GM12878 (cell line): Measurements from ENCODE around the gene DCAF4. TPM values are rescaled to one million over a fixed set of nuclear protein-coding genes. Genes with fewer than 3 reads are reported as not detected.

Experiments
- ATAC-seq: fragments of 200-7000 bp; cut with Tn5 transposase; 3 replicates; pipeline ENCODE4 v1.9.1; 2020; ENCODE audit warnings: mild to moderate bottlenecking, moderate library complexity
- BruUV-seq: library from RNA; stranded (reverse); fragments of 400-500 nt; replicated peaks from 2 replicates; lab custom pipeline; 2021; lab: Mats Ljungman, UMichigan
- CTCF ChIA-PET: fragments of 300-600 bp; sonication (Branson Sonifier 250); formaldehyde crosslinking; extraction: SDS; loops from one replicate; lab custom pipeline; 2021; ENCODE audit warnings: inconsistent platforms; lab: Yijun Ruan, JAX
- POLR2A ChIA-PET: fragments of 350-600 bp; formaldehyde crosslinking; extraction: SDS; loops from one replicate; lab custom pipeline; 2021; ENCODE audit warnings: inconsistent platforms; lab: Charles Lee
- RAD21 ChIA-PET: fragments of 300-600 bp; sonication (Branson Sonifier 250); formaldehyde crosslinking; loops from one replicate; lab custom pipeline; 2023; ENCODE audit warnings: antibody characterized with exemption; ENCODE audit not compliant: unreplicated experiment; lab: Charles Lee
- SMC1A ChIA-PET: fragments of 300-600 bp; sonication (Branson Sonifier 250); formaldehyde crosslinking; loops from one replicate; lab custom pipeline; 2023; ENCODE audit not compliant: unreplicated experiment, uncharacterized antibody; lab: Charles Lee
- DNase-seq: peaks from one replicate; pipeline ENCODE4 v3.0.0-alpha.2; 2011; ENCODE audit warnings: low read depth, low spot score
- FAIRE-seq: peaks from 3 replicates; lab custom pipeline; 2011; peaks lifted over from hg19 to GRCh38; lab: Jason Lieb, UNC
- H2AFZ ChIP-seq: 2 replicates; pipeline ENCODE4 v1.6.0; 2011; ENCODE audit warnings: low read depth, low read length, control low read depth; ENCODE audit not compliant: control insufficient read depth
- H3K27ac ChIP-seq: 2 replicates; pipeline ENCODE4 v1.5.1; 2011; ENCODE audit warnings: control low read depth; ENCODE audit not compliant: control insufficient read depth, insufficient read depth
- H3K27me3 ChIP-seq, 2 experiments: replicated peaks in 1 of 2; 2 replicates each; pipeline versions ENCODE4 v1.6.0 to v1.6.1; 2011; ENCODE audit warnings: low read length in 1 of 2; ENCODE audit not compliant: control insufficient read depth in 2 of 2, insufficient read depth in 2 of 2
- H3K36me3 ChIP-seq, 2 experiments: 2 replicates each; pipeline ENCODE4 v1.5.1; 2011; ENCODE audit warnings: low read length in 1 of 2; ENCODE audit not compliant: control insufficient read depth in 2 of 2, insufficient read depth in 2 of 2
- H3K4me1 ChIP-seq: 2 replicates; pipeline ENCODE4 v1.6.1; 2011; ENCODE audit warnings: mild to moderate bottlenecking, low read length, moderate library complexity, mixed read lengths; ENCODE audit not compliant: control insufficient read depth, insufficient read depth
- H3K4me2 ChIP-seq: 2 replicates; pipeline ENCODE4 v1.6.0; 2011; ENCODE audit warnings: control low read depth; ENCODE audit not compliant: control insufficient read depth, insufficient read depth
- H3K4me3 ChIP-seq: fragments of 200-600 bp; sonication (generic); 2 replicates; pipeline ENCODE4 v1.5.1; 2016
- H3K79me2 ChIP-seq: 2 replicates; pipeline ENCODE4 v1.6.0; 2011; ENCODE audit warnings: low read length; ENCODE audit not compliant: control insufficient read depth, insufficient read depth
- H3K9ac ChIP-seq: 2 replicates; pipeline ENCODE4 v1.8.0; 2011; ENCODE audit warnings: low read length, control low read depth, mixed read lengths; ENCODE audit not compliant: control insufficient read depth, insufficient read depth
- H3K9me3 ChIP-seq: replicated peaks from 3 replicates; pipeline ENCODE4 v1.5.1; 2011; ENCODE audit warnings: mild to moderate bottlenecking, low read length; ENCODE audit not compliant: control insufficient read depth, insufficient read depth
- H4K20me1 ChIP-seq: 2 replicates; pipeline ENCODE4 v1.6.0; 2011; ENCODE audit not compliant: control insufficient read depth, insufficient read depth
- BHLHE40 ChIP-seq, 2 experiments: fragments of 450-650 bp in 1 of 2; IDR thresholded peaks; 2 replicates each; pipeline ENCODE4 v1.6.1; 2011 to 2017; ENCODE audit warnings: low read depth in 2 of 2, borderline replicate concordance in 1 of 2, improper control_type of control experiment in 1 of 2, low read length in 1 of 2, mild to moderate bottlenecking in 1 of 2
- EED ChIP-seq: sonication (generic); IDR thresholded peaks from 2 replicates; pipeline ENCODE4 v1.6.1; 2016; ENCODE audit warnings: antibody characterized with exemption, low read depth
- EGR1 ChIP-seq, 2 experiments: IDR thresholded peaks; 1 replicate in 1 of 2; 2 replicates in 1 of 2; pipeline ENCODE4 v1.6.1; 2011 to 2012; ENCODE audit warnings: low read depth in 2 of 2, low read length in 2 of 2, borderline replicate concordance in 1 of 2, mild to moderate bottlenecking in 1 of 2, moderate library complexity in 1 of 2
- LARP7 ChIP-seq: fragments of 450-650 bp; IDR thresholded peaks from 2 replicates; pipeline ENCODE4 v1.6.1; 2017; ENCODE audit warnings: mild to moderate bottlenecking
- PAX8 ChIP-seq: fragments of 450-650 bp; IDR thresholded peaks from 2 replicates; pipeline ENCODE4 v1.6.1; 2017; ENCODE audit warnings: mild to moderate bottlenecking, moderate library complexity
- RAD51 ChIP-seq: fragments of 450-650 bp; IDR thresholded peaks from 2 replicates; pipeline ENCODE4 v1.6.1; 2016; ENCODE audit warnings: moderate library complexity, mild to moderate bottlenecking, inconsistent platforms
- RB1 ChIP-seq: fragments of 450-650 bp; formaldehyde crosslinking; IDR thresholded peaks from 2 replicates; pipeline ENCODE4 v1.6.1; 2017; ENCODE audit warnings: mild to moderate bottlenecking, borderline replicate concordance
- SREBF1 ChIP-seq: IDR thresholded peaks from 2 replicates; pipeline ENCODE4 v1.6.1; 2012; ENCODE audit warnings: mild to moderate bottlenecking, low read length
- YBX1 ChIP-seq: fragments of 450-650 bp; IDR thresholded peaks from 2 replicates; pipeline ENCODE4 v1.6.1; 2016; ENCODE audit warnings: antibody characterized with exemption
- WGBS: methylation state at CpG from one replicate; pipeline ENCODE4 v1.1.6; 2016; ENCODE audit warnings: low lambda C conversion rate; ENCODE audit not compliant: insufficient replicate concordance, insufficient coverage; ENCODE audit errors: missing lambda C conversion rate; 5-methylcytosine and 5-hydroxymethylcytosine counted together
- in situ Hi-C: fragments of 300-500 bp; cut with MboI; formaldehyde crosslinking; loops from 9 replicates; pipeline ENCODE4 v1.14.3; 2018; ENCODE audit warnings: mixed read lengths
- intact Hi-C: fragments of 100-400 bp; cut with micrococcal nuclease; formaldehyde crosslinking; loops from one replicate; pipeline ENCODE4 v1.14.2; 2022; ENCODE audit not compliant: unreplicated experiment
- polyA plus RNA-seq, 11 experiments: library from polyadenylated mRNA; depleted of rRNA in 4 of 11; unstranded in 6 of 11; stranded (reverse) in 5 of 11; fragments of >200 nt; fragmentation: Nextera tagmentation in 4 of 11; fragmentation: Illumina TruSeq in 1 of 11; extraction: Ambion mirVana in 4 of 11; extraction: Trizol in 1 of 11; gene quantifications; 1 replicate in 1 of 11; 2 replicates in 10 of 11; pipeline versions ENCODE4 v1.2.1 to v1.2.3, GENCODE V29; 2011 to 2016; ENCODE audit warnings: inconsistent platforms in 2 of 11, missing spikeins in 2 of 11, low read depth in 1 of 11
- total RNA-seq, 4 experiments: library from RNA; depleted of rRNA in 3 of 4; stranded (reverse); fragments of >200 nt in 3 of 4; fragmentation: Illumina TruSeq in 1 of 4; extraction: Trizol in 1 of 4; gene quantifications; 2 replicates each; pipeline versions ENCODE4 v1.2.1 to v1.2.3, GENCODE V29; 2013 to 2021
- TF ChIP-seq, protein P1 (sequence below): IDR thresholded peaks from 2 replicates; pipeline ENCODE4 v1.6.1; 2012; ENCODE audit warnings: low read depth, low read length, improper control_type of control experiment
- TF ChIP-seq, protein P2 (sequence below): fragments of 450-650 bp; IDR thresholded peaks from 2 replicates; pipeline ENCODE4 v1.6.1; 2017; ENCODE audit warnings: mild to moderate bottlenecking, moderate library complexity
- TF ChIP-seq, protein P3 (sequence below): IDR thresholded peaks from 2 replicates; pipeline ENCODE4 v1.6.1; 2012; ENCODE audit warnings: low read length, inconsistent platforms
- TF ChIP-seq, protein P4 (sequence below): fragments of 450-650 bp; conservative IDR thresholded peaks from 2 replicates; pipeline ENCODE4 v1.6.1; 2017; ENCODE audit warnings: mild to moderate bottlenecking, moderate library complexity

Gene DCAF4
- total and polyA plus RNA-seq, 10 of the 15 experiments (the other 5 are each of a cell fraction or from before 2014, with no cell fraction given): 2.6 to 51.1 (median 21.0) TPM

DNA sequence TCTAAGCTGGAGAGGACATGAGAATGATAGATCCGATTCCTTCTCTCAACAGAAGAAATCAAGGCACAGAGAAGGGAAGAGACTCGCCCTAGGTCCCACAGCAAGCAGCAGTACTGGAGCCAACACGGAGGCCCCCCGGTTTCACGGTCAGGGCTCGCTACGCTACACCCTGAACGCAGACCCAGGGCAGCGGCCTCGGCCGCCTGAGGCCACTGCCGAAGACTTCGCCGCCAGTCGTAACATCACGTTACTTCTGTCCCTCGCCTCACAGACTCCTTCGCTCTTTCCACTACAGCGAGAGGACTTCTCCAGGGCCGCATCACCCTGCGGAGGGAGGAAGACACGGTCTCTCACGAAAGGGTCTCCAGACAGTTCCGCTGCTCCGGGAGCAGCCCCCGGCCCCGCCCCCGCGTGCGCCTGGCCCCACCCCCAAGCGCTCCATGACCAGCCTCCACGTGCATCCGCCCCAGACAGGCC lies 411 bp upstream of the DCAF4 start:
- SMC1A ChIA-PET: interaction anchor here (1.0 to 1.3 kb wide), 2 partner anchors 23 to 412 kb away, joined by 5 to 9 read pairs; no protein-coding TSS in a partner anchor
- TF ChIP-seq RB1 (no peak), EED (no peak), EGR1 (IDR thresholded peaks at IDR 0.05; ENCODE audit: borderline replicate concordance in 1 of 2, low read depth in 2 of 2, low read length in 2 of 2) (peak in 1 of 2 experiments; percentile 61; a peak in 2 of 3 replicates), BHLHE40 (IDR thresholded peaks at IDR 0.05; ENCODE audit: borderline replicate concordance in 1 of 2, low read depth in 2 of 2, low read length in 1 of 2) (no peak; a peak in 1 of 4 replicates), LARP7 (no peak), PAX8 (no peak), RAD51 (no peak), YBX1 (no peak), SREBF1 (no peak)
- TF ChIP-seq, protein P1, sequence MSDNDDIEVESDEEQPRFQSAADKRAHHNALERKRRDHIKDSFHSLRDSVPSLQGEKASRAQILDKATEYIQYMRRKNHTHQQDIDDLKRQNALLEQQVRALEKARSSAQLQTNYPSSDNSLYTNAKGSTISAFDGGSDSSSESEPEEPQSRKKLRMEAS: no peak
- TF ChIP-seq, protein P2, sequence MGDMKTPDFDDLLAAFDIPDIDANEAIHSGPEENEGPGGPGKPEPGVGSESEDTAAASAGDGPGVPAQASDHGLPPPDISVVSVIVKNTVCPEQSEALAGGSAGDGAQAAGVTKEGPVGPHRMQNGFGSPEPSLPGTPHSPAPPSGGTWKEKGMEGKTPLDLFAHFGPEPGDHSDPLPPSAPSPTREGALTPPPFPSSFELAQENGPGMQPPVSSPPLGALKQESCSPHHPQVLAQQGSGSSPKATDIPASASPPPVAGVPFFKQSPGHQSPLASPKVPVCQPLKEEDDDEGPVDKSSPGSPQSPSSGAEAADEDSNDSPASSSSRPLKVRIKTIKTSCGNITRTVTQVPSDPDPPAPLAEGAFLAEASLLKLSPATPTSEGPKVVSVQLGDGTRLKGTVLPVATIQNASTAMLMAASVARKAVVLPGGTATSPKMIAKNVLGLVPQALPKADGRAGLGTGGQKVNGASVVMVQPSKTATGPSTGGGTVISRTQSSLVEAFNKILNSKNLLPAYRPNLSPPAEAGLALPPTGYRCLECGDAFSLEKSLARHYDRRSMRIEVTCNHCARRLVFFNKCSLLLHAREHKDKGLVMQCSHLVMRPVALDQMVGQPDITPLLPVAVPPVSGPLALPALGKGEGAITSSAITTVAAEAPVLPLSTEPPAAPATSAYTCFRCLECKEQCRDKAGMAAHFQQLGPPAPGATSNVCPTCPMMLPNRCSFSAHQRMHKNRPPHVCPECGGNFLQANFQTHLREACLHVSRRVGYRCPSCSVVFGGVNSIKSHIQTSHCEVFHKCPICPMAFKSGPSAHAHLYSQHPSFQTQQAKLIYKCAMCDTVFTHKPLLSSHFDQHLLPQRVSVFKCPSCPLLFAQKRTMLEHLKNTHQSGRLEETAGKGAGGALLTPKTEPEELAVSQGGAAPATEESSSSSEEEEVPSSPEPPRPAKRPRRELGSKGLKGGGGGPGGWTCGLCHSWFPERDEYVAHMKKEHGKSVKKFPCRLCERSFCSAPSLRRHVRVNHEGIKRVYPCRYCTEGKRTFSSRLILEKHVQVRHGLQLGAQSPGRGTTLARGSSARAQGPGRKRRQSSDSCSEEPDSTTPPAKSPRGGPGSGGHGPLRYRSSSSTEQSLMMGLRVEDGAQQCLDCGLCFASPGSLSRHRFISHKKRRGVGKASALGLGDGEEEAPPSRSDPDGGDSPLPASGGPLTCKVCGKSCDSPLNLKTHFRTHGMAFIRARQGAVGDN: peak; percentile 45; the same call in 1 of the 2 replicates
- TF ChIP-seq, protein P3, sequence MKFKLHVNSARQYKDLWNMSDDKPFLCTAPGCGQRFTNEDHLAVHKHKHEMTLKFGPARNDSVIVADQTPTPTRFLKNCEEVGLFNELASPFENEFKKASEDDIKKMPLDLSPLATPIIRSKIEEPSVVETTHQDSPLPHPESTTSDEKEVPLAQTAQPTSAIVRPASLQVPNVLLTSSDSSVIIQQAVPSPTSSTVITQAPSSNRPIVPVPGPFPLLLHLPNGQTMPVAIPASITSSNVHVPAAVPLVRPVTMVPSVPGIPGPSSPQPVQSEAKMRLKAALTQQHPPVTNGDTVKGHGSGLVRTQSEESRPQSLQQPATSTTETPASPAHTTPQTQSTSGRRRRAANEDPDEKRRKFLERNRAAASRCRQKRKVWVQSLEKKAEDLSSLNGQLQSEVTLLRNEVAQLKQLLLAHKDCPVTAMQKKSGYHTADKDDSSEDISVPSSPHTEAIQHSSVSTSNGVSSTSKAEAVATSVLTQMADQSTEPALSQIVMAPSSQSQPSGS: no peak
- TF ChIP-seq, protein P4, sequence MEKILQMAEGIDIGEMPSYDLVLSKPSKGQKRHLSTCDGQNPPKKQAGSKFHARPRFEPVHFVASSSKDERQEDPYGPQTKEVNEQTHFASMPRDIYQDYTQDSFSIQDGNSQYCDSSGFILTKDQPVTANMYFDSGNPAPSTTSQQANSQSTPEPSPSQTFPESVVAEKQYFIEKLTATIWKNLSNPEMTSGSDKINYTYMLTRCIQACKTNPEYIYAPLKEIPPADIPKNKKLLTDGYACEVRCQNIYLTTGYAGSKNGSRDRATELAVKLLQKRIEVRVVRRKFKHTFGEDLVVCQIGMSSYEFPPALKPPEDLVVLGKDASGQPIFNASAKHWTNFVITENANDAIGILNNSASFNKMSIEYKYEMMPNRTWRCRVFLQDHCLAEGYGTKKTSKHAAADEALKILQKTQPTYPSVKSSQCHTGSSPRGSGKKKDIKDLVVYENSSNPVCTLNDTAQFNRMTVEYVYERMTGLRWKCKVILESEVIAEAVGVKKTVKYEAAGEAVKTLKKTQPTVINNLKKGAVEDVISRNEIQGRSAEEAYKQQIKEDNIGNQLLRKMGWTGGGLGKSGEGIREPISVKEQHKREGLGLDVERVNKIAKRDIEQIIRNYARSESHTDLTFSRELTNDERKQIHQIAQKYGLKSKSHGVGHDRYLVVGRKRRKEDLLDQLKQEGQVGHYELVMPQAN: no peak

More for the DNA sequence above, 411 bp upstream of the DCAF4 start:
- in situ Hi-C loops (no loop called here), intact Hi-C loops (no loop called here)
- H2AFZ ChIP-seq: peak overlapping the region; percentile 98
- WGBS: 3% methylated on average over 26 of the region's 33 CpGs
- no peaks in the 10 kb centered on the region for H4K20me1 ChIP-seq
- ATAC-seq (peak; percentile 32), DNase-seq (no peak), FAIRE-seq (no peak)
- RAD21 ChIA-PET: interaction anchor here (0.8 to 1.2 kb wide), 2 partner anchors 133 to 412 kb away, joined by 3 read pairs; no protein-coding TSS in a partner anchor
- H3K27me3 ChIP-seq: no peaks in the 10 kb centered on the region
- peak overlapping the region; percentile 57 for H3K4me3 ChIP-seq
- H3K4me1 ChIP-seq: no peaks in the 10 kb centered on the region; the same call in 1 of the 2 replicates
- CTCF ChIA-PET: interaction anchor here (1.1 to 2.4 kb wide), 4 partner anchors 16 to 410 kb away, joined by 3 to 9 read pairs (median 5); no protein-coding TSS in a partner anchor
- peak overlapping the region; percentile 93 for H3K4me2 ChIP-seq
- POLR2A ChIA-PET: interaction anchor here (0.6 to 1.1 kb wide), 3 partner anchors 22 to 83 kb away, joined by 3 to 4 read pairs (median 3); partner anchors contain the start of gene DPF3
- H3K36me3 ChIP-seq: no peaks in the 10 kb centered on the region
- no peaks in the 10 kb centered on the region for H3K9me3 ChIP-seq
- H3K9ac ChIP-seq: peak overlapping the region; percentile 59
- no peak overlapping the region; the same call in 1 of the 2 replicates for H3K27ac ChIP-seq
- BruUV-seq: no TSS peak
- H3K79me2 ChIP-seq: peaks cover 18% of the 10 kb centered on the region
